ENCODE data around the gene HMCES.
A peak's percentile ranks its signal among the peaks of the same experiment; 100 is the strongest.

The HMCES gene

DNA sequence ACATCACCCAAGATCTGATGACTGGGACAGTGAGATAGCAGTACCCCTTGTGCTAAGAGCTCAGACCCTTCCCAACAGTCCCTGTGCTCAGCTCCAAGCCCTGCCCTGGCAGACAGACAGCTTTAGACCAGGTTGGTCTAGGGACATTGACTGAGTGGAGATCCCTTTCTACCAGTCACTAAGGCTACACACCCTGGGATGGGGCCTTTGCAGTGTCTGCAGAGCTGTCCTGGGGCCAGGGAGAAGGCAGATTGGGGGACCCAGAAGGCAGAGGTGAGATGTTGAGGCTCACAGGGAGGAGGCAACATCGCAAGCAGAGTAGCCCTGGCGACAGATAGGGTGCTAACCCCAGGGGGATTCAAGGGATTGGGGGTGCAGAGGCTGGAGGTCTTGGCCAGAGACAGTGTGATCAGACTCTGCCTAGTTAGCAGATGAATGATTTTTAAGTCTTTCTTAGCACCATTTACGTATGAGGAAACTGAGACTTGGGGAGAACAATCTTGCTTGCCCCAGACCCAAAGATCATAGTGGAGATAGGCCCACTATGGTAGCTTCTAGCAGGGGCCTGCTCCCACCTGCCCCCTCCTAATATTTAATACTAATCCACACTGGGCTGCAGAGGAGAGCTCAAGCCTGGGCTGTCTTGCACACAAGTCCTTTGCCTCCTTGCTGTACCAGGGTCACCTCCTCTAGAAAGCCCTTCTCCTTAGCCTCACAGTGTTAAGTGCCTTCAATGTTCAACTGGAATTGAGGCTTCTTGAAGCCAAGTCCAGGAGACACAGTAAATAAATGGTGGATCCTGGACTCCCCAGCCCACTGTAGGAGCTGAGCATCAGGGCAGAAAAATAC is 32.6 kb downstream of the HMCES start:
- DNase-seq (ENCODE audit: low read depth) = no peak
- TF ChIP-seq, protein P1, sequence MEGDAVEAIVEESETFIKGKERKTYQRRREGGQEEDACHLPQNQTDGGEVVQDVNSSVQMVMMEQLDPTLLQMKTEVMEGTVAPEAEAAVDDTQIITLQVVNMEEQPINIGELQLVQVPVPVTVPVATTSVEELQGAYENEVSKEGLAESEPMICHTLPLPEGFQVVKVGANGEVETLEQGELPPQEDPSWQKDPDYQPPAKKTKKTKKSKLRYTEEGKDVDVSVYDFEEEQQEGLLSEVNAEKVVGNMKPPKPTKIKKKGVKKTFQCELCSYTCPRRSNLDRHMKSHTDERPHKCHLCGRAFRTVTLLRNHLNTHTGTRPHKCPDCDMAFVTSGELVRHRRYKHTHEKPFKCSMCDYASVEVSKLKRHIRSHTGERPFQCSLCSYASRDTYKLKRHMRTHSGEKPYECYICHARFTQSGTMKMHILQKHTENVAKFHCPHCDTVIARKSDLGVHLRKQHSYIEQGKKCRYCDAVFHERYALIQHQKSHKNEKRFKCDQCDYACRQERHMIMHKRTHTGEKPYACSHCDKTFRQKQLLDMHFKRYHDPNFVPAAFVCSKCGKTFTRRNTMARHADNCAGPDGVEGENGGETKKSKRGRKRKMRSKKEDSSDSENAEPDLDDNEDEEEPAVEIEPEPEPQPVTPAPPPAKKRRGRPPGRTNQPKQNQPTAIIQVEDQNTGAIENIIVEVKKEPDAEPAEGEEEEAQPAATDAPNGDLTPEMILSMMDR (conservative IDR thresholded peaks at IDR 0.05; ENCODE audit: control insufficient read depth, insufficient read depth, low read depth, low read length) = no peak
- no peak overlapping the region for H3K4me3 ChIP-seq (ENCODE audit: control insufficient read depth, low read depth, low read length)

DNA sequence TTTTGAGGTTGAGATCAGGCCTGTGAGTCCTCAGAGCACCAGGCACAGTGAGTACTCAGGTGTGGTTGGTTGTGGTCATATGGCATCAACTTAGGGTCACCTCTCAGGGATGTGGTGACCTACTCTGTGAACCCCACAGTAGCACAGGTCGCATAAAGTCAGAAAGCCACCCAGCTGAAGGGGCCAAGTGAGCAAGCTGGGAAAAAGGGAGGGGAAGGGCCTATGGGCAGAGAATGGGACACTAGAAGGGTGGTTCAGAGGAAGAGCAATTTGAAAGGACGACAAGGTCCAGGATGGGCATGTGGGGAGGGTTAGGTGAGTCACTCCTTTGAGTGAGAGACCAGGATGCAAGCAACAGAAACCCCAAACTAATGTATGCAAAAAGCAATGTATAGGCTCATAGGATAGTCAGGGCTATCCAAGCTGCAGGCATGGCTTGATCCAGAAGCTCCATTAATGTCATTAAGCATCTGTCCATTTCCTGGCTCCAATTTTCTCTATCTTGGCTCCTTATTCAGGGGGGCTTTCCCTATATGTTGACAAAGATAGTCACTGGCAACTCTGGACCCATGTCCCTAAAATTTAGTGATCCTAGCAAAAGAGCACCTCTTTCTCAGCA is 33.5 kb downstream of the HMCES start:
- DNase-seq (ENCODE audit: low read depth) = peak; percentile 73
- no peak overlapping the region for H3K4me3 ChIP-seq (ENCODE audit: control insufficient read depth, low read depth, low read length)
- TF ChIP-seq, protein P1 (conservative IDR thresholded peaks at IDR 0.05; ENCODE audit: control insufficient read depth, insufficient read depth, low read depth, low read length) = no peak

DNA sequence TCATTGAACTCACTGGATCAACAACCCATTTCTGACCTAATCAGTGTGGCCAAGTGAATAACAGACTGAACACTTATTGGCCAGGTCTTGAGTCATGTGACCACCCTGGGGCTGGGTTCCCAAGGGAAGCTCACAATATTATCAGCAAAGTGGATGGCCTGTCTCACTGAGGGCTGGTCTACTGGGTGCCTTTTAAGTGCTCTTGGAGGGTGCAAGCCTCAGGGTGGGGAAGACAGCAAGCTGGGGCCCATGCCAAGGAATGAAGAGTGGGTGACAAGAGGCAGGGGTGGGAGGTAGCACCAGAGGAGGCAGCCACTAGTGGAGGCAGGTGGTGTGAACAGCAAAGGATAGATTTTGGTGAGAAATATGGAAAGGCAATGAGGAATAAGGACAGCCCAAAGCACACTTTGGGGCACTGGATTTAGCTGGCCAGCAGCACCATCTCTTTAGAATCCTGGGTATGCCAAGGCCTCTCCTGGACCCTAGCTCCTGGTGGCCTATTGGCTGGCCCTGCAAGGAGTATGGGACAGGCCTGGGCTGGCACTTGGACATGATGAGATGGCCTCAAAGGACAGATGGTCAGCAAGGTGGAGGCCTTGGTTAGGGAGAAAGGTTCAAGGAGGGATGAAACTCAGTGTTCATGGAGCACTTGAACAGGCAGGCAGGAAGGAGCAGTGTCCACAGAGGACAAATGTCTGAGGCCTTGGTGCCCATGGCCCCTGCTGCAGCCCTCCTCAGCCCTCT is 34.2 kb downstream of the HMCES start:
- TF ChIP-seq, protein P1 (conservative IDR thresholded peaks at IDR 0.05; ENCODE audit: control insufficient read depth, insufficient read depth, low read depth, low read length) = no peak
- DNase-seq (ENCODE audit: low read depth) = peak; percentile 43
- no peak overlapping the region for H3K4me3 ChIP-seq (ENCODE audit: control insufficient read depth, low read depth, low read length)

DNA sequence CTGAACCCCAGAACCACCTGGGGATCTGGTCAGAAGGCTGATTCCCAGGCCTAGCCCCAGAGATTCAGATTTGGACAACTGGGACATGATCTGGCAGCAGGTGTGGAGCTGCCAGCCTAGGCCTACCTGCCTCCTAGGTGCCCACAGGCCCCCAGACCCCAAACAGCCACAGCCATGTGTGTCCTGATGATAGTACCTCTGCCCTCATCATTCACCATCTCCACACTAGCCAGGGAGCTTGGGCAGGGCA is 34.7 kb downstream of the HMCES start:
- H3K4me3 ChIP-seq (ENCODE audit: control insufficient read depth, low read depth, low read length) = no peak overlapping the region
- no peak for DNase-seq (ENCODE audit: low read depth)
- TF ChIP-seq, protein P1 (conservative IDR thresholded peaks at IDR 0.05; ENCODE audit: control insufficient read depth, insufficient read depth, low read depth, low read length) = no peak

DNA sequence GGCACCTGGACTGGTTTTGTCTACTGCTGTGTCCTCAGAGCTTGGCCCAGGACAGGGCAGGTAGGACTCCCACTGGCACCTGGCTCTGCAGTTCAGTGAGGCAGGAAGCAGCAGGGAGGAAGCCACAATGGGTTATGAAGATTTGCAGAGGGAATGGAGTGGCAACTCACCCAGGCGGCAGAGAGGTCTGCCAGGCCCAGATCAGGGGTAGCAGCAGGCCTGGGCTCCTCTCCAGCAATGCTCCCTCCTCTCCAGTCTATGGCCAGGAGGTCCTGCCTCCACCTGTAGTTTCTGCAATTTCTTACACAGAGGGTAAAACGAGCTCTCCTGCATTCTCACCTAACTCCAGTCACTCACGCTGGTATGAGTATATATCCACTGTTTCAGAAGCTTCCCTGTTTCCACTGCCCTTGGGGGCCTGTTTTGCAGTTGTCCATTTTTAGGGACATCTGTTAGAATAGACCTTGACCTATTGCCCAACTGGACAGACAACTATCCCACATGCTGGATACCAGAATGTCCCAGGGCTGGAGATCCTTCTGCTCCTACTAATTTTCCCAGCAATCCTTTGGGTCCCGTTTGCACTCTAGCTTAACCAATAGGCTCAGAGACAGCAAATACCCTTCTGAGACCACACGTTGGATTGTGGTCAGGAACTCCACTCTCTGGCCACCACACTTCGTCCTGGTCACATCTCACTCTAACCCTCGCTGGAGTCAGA is 35.2 kb downstream of the HMCES start:
- DNase-seq (ENCODE audit: low read depth) = peak; percentile 75
- TF ChIP-seq, protein P1 (conservative IDR thresholded peaks at IDR 0.05; ENCODE audit: control insufficient read depth, insufficient read depth, low read depth, low read length) = no peak
- H3K4me3 ChIP-seq (ENCODE audit: control insufficient read depth, low read depth, low read length) = peak overlapping the region; percentile 84
